Mucosa of descending colon (tissue), 3 donors: ENCODE data around the gene OFD1. TPM values are rescaled to one million over a fixed set of nuclear protein-coding genes. Genes with fewer than 3 reads are reported as not detected.
"Not testable (repeated sequence)": the region's sequence is repeated elsewhere in the genome, so short reads cannot be mapped to it uniquely, and the experiment has no call there.

Source experiments
- ATAC-seq: fragments of 200-7000 bp; cut with Tn5 transposase; one replicate; pipeline ENCODE4 v1.9.1; 2020; ENCODE audit warnings: mild to moderate bottlenecking, moderate library complexity
- DNase-seq, 3 donors: peaks; one replicate each; pipeline ENCODE4 v3.0.0-alpha.2; 2020
- H3K36me3 ChIP-seq: fragments of 200-600 bp; one replicate; pipeline ENCODE4 v1.8.0; 2021; ENCODE audit warnings: low read depth, mild to moderate bottlenecking
- H3K4me1 ChIP-seq: fragments of 200-600 bp; one replicate; pipeline ENCODE4 v1.8.0; 2021; ENCODE audit warnings: low read depth, mild to moderate bottlenecking
- H3K4me3 ChIP-seq: fragments of 200-600 bp; one replicate; pipeline ENCODE4 v1.8.0; 2021; ENCODE audit warnings: mild to moderate bottlenecking
- H3K9me3 ChIP-seq: fragments of 200-600 bp; one replicate; pipeline ENCODE4 v1.8.0; 2021; ENCODE audit warnings: mild to moderate bottlenecking
- intact Hi-C, 2 donors: fragments of 100-400 bp; cut with DNase I in 1 of 2; cut with micrococcal nuclease in 1 of 2; formaldehyde crosslinking; loops; one replicate each; pipeline versions ENCODE4 v1.11.0 to v1.11.1; 2022; cut with DNase I, micrococcal nuclease
- total RNA-seq, 3 donors: library from RNA; stranded (reverse); fragmentation: NEBNext Ultra II Directional in 2 of 3; extraction: Animal tissue kit (Norgen Biotek cat#: 25700) in 2 of 3; gene quantifications; one replicate each; pipeline versions ENCODE4 v1.2.1 to v1.2.4, GENCODE V29; 2021 to 2023
- TF ChIP-seq, protein P1 (sequence below): fragments of 200-600 bp; IDR thresholded peaks from one replicate; pipeline ENCODE4 v1.8.0; 2022; ENCODE audit warnings: antibody characterized with exemption, mild to moderate bottlenecking
- donor health status: DM: no; HTN: no; CAD: no; lungs with moderate emphysema.
- donor health status: DM: no; HTN: no; CAD: no.
- donor health status: DM: no; HTN: yes; CAD: no.

Gene OFD1
- total RNA-seq, 3 donors from 2014 or later: 26.0 to 49.4 (median 32.6) TPM

- Histone ChIP-seq H3K9me3 (no peaks in the 10 kb centered on the region), H3K4me3 (no peak overlapping the region), H3K36me3 (no peaks in the 10 kb centered on the region), H3K4me1 (no peaks in the 10 kb centered on the region)
- TF ChIP-seq, protein P1, sequence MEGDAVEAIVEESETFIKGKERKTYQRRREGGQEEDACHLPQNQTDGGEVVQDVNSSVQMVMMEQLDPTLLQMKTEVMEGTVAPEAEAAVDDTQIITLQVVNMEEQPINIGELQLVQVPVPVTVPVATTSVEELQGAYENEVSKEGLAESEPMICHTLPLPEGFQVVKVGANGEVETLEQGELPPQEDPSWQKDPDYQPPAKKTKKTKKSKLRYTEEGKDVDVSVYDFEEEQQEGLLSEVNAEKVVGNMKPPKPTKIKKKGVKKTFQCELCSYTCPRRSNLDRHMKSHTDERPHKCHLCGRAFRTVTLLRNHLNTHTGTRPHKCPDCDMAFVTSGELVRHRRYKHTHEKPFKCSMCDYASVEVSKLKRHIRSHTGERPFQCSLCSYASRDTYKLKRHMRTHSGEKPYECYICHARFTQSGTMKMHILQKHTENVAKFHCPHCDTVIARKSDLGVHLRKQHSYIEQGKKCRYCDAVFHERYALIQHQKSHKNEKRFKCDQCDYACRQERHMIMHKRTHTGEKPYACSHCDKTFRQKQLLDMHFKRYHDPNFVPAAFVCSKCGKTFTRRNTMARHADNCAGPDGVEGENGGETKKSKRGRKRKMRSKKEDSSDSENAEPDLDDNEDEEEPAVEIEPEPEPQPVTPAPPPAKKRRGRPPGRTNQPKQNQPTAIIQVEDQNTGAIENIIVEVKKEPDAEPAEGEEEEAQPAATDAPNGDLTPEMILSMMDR: no peak
- ATAC-seq: peak; percentile 33
- intact Hi-C loops: no loop called here
- no peak for DNase-seq
Observed at GRCh38 chrX:13719192-13719856, 15.2 kb upstream of the OFD1 start.

GRCh38 chrX:13721371-13721770 is 13.2 kb upstream of the OFD1 start:
- Histone ChIP-seq H3K4me1 (no peaks in the 10 kb centered on the region), H3K9me3 (no peaks in the 10 kb centered on the region), H3K4me3 (no peak overlapping the region), H3K36me3 (no peaks in the 10 kb centered on the region)
- intact Hi-C loops: no loop called here
- TF ChIP-seq, protein P1: no peak
- DNase-seq (no peak), ATAC-seq (no peak)

DNA sequence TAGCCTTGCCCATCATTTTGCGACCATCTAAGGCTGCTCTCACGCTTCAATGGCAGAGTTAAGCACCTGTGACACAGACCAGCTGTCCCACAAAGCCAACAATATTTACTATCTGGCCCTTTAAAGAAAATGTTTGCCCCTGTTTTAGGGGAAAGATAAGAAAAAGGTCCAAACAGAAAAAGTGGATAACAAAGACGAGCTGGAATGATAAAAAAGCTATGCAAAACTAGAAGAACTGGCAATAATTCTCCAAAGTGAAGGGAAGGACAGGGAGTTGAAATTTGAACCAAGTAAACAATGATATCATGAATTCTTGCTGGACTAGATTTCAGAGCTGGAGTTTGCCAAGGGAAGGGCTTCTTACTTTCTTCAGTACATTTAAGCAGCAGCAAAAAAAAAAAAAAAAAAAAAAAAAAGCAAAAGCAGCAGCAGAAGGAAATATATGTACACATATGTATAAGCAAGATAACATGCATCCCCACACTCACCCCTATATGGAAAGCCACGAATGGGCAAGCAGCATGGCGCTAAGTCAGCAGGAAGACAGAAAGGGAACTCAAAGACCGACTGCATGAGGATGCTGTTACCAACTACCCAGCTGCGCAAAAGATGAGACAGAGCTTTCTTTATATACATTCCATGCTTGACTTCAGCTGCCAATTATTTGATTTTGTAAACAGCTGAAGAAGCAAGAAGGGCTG is 12.6 kb upstream of the OFD1 start:
- ATAC-seq (peak; percentile 53), DNase-seq (no peak)
- intact Hi-C loops: no loop called here
- Histone ChIP-seq H3K4me3 (no peak overlapping the region), H3K36me3 (no peaks in the 10 kb centered on the region), H3K4me1 (no peaks in the 10 kb centered on the region), H3K9me3 (no peaks in the 10 kb centered on the region)
- TF ChIP-seq, protein P1: no peak

DNA sequence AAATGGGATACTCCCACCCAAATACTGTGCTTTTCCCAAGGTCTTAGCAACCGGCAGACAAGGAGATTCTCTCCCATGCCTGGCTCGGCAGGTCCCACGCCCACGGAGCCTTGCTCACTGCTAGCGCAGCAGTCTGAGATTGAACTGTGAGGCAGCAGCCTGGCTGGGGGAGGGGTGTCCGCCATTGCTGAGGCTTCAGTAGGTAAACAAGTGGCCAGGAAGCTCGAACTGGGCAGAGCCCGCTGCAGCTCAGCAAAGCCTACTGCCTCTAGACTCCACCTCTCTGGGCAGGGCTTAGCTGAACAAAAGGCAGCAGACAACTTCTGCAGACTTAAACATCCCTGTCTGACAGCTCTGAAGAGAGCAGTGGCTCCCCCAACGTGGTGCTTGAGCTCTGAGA is 9.7 kb upstream of the OFD1 start:
- ATAC-seq, H3K9me3 ChIP-seq, H3K4me1 ChIP-seq, H3K4me3 ChIP-seq, H3K36me3 ChIP-seq, intact Hi-C loops: not testable (repeated sequence)
- DNase-seq: peak in 2 of 3 donors; percentile 40 to 67

- H3K36me3 ChIP-seq: not testable (repeated sequence)
Observed at GRCh38 chrX:13726583-13726982, 8.0 kb upstream of the OFD1 start.

DNA sequence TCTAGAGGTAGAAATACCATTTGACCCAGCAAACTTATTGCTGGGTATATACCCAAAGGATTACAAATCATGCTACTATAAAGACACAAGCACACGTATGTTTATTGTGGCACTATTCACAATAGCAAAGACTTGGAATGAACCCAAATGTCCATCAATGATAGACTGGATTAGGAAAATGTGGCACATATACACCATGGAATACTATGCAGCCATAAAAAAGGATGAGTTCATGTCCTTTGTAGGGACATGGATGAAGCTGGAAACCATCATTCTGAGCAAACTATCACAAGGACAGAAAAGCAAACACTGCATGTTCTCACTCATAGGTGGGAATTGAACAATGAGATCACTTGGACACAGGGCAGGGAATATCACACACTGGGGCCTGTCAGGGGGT is 4.0 kb upstream of the OFD1 start:
- H3K4me3 ChIP-seq, H3K9me3 ChIP-seq, H3K4me1 ChIP-seq, ATAC-seq, intact Hi-C loops, H3K36me3 ChIP-seq, DNase-seq: not testable (repeated sequence)

More at GRCh38 chrX:13726583-13726982, 8.0 kb upstream of the OFD1 start:
- H3K4me3 ChIP-seq, H3K4me1 ChIP-seq, intact Hi-C loops, ATAC-seq, DNase-seq, H3K9me3 ChIP-seq: not testable (repeated sequence)

DNA sequence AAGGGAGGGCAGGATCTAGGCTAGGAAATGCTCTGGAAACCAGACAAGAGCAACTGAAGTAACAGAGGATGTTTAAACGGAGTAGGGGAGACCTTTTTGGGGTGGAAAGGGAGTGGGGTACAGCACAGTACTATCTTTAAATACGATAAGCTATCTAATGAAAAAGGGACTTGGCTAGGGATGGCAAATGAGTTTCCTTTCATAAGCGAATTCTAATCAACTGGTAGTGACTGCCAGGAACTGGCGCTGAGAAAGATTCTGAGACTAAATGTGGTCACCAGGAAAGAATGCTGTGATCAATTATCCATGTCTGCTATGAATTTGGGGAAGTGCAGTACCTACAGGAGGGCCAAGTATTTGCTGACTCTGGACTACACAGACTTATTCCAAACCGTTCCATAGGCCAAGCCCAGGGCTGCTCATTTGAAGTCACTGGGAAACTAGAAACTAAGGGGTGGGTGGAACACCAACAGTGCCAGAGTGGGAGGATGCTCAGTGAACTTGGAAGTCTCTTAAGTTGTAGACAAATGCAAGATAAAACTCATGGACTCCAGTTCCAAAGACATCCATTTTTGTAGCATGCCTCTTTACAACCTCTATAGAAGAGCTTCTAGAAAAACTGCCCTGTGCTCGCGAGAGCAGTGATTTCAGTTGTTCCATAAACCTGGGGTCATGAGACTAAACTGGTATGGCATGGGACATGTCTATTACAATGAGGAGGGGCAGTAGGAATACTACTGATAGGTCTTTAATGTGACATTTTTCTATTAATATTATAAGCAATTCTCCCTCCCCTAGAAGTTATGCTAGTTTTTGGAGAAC is 2.1 kb upstream of the OFD1 start:
- no peaks in the 10 kb centered on the region for H3K4me1 ChIP-seq
- no peaks in the 10 kb centered on the region for H3K9me3 ChIP-seq
- no peak overlapping the region for H3K4me3 ChIP-seq
- TF ChIP-seq, protein P1: no peak
- DNase-seq (no peak), ATAC-seq (no peak)
- H3K36me3 ChIP-seq: no peaks in the 10 kb centered on the region
- intact Hi-C loops: no loop called here
